Fibroblast of pulmonary artery (primary cell): ENCODE results near the gene NKD1.
A peak's percentile ranks its signal among the peaks of the same experiment; 100 is the strongest.

Experiments
- DNase-seq: peaks from one replicate; pipeline ENCODE4 v3.0.0-alpha.2; 2010; ENCODE audit warnings: low read depth
- H3K4me3 ChIP-seq: replicated peaks from 2 replicates; pipeline ENCODE4 v1.5.1; 2011; ENCODE audit warnings: low read depth, mild to moderate bottlenecking, control low read depth, low read length, moderate library complexity
- CTCF ChIP-seq: IDR thresholded peaks from 2 replicates; pipeline ENCODE4 v1.5.1; 2011; ENCODE audit warnings: mild to moderate bottlenecking, control low read depth, low read length, inconsistent platforms; ENCODE audit errors: missing control alignments

NKD1 gene

GRCh38 chr16:50657241-50657640 is 109.0 kb downstream of the NKD1 start:
- H3K4me3 ChIP-seq, result no peak overlapping the region
- TF ChIP-seq CTCF, result no peak
- no peak for DNase-seq

DNA sequence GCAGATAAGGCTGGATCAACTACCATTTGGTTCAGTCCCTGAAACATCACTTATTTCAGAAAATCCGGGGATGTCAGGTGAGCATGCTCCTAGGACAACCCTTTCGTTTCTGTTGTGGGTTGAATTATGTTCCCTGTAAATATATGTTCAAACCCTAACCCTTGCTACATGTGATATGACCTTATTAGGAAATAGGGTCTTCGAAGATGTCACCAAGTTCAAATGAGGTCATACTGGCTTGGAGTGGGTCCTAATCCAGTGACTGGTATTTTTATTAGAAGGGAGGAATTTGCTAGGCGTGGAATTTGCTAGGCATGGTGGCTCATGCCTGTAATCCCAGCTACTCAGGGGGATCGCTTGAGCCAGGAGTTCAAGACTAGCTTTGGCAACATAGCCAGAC is 111.6 kb downstream of the NKD1 start:
- DNase-seq, result no peak
- H3K4me3 ChIP-seq, result no peak overlapping the region
- no peak for TF ChIP-seq CTCF

- TF ChIP-seq CTCF, result no peak
- no peak for DNase-seq
- H3K4me3 ChIP-seq, result no peak overlapping the region
Measured at GRCh38 chr16:50662306-50662940, 114.2 kb downstream of the NKD1 start.

- H3K4me3 ChIP-seq, result no peak overlapping the region
- no peak for TF ChIP-seq CTCF
- no peak for DNase-seq
Measured at GRCh38 chr16:50664270-50664669, 116.1 kb downstream of the NKD1 start.

DNA sequence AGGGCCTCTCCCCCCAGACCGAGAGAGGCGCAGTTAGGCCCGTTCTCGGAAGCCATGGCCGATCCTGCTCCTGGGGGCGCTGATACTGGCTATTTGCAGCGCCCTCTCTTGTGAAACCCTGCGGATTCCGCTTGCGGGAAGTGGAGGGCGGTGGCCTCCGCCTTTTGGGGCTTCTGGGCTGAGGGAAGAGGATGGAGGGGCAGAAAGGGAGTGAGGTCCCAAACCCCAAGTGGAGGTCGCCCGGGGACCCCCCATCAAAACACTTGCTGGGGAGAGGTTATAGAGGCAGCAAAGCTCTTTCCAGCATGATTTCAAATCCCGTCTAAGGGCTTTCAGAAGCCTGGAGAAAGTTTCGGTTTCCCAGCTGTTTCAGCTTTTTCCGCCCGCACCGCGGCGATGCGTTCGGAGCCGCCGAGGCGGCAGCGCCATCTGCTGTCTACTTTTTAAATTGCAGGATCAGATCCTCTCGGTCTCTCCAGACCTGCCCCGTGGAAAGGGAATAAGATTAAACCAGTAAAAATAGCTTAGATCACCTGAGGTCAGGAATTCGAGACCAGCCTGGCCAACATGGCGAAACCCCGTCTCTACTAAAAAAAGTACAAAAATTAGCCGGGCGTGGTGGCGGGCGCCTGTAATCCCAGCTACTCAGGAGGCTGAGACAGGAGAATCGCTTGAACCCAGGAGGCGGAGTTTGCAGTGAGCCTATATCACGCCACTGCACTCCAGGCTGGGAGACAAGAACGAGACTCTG is 117.1 kb downstream of the NKD1 start:
- DNase-seq, result peak; percentile 76
- peak; percentile 80 for TF ChIP-seq CTCF
- peak overlapping the region; percentile 58 for H3K4me3 ChIP-seq

DNA sequence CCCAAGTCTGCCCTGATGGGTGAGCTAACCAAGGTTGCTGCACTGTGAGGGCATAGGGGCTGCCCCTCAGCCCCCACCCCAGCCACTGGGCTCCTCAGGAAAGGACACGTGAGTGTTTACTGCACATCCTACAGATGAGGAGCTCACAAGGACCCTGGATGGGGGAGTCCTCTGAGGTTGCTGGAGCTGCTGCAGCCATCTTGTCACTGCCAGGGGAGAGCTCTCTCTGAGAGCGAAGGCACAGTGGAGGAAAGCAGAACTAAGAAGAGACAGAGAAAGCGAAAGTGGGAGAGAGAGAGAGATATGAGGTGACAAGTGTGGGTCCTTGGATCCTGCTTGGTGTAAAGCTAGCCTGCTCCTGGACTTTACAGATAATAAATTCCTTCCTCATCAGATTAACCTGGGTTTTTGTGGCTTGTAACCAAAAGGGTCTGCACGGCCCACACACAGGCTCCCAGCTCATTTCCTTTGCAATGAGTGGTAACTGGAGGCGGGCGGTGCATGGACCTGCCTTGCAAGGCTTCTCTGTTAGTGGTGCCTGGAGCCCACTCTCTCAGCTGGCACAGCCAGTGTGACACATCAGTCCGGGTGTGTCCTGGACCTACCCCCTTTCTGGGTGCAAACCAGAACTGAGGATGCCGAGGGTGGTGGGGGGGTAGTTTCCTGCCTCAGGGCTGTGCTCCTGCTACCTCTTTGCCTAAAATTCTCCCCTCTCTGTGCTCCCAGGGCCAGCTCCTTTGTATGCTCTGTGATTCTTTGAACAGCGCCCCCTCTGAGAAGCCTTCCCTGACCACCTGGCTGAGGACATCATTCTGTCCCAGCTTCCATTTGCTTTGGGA is 118.7 kb downstream of the NKD1 start:
- H3K4me3 ChIP-seq, result no peak overlapping the region
- TF ChIP-seq CTCF, result no peak
- DNase-seq, result no peak
